NCI-H69 (cell line): Measurements from ENCODE around the gene PIPOX.

Experiments used
- DNase-seq: peaks from one replicate; lab custom pipeline; 2025; lab: John Stamatoyannopoulos, UW

PIPOX gene

GRCh38 chr17:29019475-29020181 lies 23.3 kb upstream of the PIPOX start:
- peak; percentile 96 for DNase-seq

DNA sequence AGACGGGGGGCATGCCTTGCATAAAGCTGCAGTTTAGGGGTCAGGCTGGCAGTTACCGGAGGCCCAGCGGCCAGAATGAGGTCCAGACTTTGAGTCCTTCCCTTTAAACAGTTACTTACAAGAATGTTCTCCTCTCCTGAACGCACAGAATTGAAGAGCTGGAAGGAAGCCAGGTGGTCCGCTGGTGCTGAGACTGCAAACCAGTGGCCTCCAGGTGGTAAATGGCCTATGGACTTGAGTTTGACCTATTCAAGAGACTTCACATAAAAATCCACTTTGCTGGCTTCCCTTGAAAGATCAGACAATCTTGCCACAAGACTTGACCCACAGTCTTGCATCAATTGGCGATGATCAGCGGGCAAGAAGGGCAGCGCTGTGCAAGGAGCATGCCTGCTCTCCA lies 22.4 kb upstream of the PIPOX start:
- no peak for DNase-seq

DNA sequence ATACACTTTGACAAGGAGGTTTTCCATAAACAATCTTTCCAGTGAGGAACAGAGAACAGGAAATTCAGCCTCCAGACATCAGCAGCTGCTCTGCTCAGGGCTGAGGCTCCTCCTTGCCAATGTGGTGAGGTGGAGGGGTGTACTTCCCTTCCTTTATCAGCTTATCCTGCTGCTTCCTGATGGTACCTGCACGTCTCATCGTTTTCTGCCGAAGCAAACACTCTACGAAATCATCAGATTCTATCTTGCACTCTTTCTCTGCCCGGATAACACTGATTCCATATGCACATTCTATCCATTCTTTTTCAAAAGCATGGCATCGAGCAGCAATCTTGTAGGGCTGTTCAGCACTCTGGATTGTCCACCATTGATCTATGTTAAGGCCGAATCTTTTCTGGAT lies 21.7 kb upstream of the PIPOX start:
- no peak for DNase-seq

- DNase-seq: no peak
Measured at GRCh38 chr17:29022074-29022473, 20.9 kb upstream of the PIPOX start.

- DNase-seq: no peak
Measured at GRCh38 chr17:29024316-29024952, 18.5 kb upstream of the PIPOX start.

GRCh38 chr17:29031488-29031887 lies 11.5 kb upstream of the PIPOX start:
- no peak for DNase-seq

DNA sequence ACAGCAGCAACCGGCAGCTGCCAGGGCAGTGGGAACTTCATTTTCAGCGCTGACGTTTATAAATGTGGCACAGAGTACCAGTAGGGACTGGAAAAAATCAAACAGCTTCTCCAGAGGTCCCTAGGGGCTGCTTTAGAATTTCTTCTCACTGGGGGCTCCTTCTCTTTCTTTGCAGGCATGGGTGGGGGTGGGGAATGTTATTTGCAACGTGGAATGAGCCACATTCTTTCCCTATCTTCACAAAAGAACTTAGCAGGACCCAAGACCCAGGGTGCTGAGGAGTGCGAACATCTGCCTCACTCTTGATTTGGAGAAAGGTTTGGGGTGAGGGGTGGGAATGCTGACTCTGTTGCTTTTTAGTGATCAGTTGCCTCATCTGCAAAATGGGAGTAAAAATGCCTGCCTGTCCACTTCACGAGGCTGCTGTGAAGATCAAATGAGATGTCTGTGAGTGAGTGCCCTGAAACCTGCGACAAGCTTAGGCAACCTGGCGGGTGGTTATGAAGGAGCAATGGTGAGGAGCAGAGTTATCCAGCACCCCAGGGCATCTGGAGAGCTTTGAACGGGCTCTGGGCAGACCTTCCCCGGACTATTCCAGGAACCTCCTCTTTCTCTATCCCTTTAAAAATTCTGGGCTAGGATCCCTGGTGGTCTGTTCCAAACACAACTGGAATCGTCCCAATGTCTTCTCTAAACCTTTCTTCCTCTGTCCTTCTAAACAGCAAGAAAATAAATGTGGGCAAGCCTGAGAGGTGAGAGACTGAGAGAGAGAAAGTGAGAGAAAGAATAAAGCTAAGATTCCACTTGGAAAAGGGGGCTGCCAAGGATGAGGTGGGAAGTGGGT lies 10.7 kb upstream of the PIPOX start:
- DNase-seq: no peak

GRCh38 chr17:29032857-29033197 lies 10.1 kb upstream of the PIPOX start:
- no peak for DNase-seq

- DNase-seq: no peak
Measured at GRCh38 chr17:29034510-29034909, 8.4 kb upstream of the PIPOX start.

DNA sequence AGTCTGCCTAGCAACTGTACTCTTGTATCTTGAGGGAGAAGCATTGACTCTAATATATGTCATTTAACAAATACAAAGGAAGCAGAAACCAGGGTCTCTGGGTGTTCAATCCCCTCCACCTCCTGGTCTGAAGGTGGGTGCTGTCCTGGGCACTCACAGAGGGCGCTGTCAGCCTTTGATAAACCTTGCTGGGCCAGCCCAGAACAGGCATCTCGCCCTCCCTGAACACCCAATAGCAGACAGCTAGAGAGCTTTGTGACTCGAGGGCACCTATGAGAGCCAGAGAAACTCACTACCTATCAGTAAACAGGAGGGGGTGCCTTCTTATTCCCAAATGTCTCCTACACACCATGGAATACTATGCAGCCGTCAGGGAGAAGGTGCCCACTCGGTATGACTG lies 6.4 kb upstream of the PIPOX start:
- no peak for DNase-seq

DNA sequence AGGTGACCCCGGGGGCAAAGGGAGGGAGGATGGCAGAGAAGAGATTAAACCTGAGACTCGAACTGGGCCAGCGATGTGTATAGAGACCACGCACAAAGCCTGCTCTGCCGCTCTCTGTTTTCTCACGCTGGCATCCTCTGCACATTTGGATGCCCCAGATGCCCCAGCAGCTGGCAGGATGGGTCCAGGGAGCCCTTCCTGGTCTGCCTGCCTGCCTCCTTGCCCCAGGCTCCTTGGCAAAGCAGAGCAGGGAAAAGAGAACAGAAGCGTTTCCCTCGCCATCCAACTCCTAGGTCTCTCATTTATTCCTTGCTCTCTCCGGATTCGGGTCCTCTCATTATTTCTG lies 5.2 kb upstream of the PIPOX start:
- no peak for DNase-seq

- DNase-seq: no peak
Measured at GRCh38 chr17:29038085-29038795, 4.7 kb upstream of the PIPOX start.

- no peak for DNase-seq
Measured at GRCh38 chr17:29039764-29040598, 3.0 kb upstream of the PIPOX start.

DNA sequence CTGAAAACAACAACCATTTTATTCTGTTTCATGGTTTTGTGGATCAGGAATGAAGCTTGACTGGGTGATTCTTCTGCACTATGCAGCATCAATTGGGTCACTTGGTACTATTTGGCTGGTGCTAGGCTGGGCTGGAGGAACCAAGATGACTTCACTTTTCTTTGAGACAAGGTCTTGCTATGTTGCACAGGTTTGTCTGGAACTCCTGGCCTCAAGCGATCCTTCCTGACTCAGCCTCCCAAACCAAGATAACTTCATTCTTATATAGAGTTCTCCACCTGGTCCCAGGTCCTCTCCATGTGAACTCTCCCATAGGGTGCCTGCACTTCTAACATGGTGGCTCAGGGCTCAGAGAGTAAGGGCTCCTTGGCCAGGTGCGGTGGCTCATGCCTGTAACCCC lies 1.9 kb upstream of the PIPOX start:
- no peak for DNase-seq

DNA sequence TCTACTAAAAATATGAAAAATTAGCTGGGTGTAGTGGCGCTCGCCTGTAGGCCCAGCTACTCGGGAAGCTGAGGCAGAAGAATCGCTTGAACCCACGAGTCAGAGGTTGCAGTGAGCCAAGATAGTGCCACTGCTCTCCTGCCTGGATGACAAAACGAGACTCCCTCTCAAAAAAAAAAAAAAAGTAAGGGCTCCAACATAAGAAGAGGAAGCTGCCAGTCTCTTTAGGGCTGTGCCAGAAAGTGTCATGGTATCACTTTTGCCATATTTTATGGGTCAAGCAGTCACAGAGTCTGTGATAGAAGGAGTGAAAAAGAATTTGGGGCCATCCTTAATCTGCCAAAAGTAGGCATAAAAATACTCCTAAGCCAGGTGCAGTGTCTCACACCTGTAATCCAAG lies 1.4 kb upstream of the PIPOX start:
- DNase-seq: no peak

GRCh38 chr17:29042026-29042678 lies 789 bp upstream of the PIPOX start:
- DNase-seq: no peak

GRCh38 chr17:29043539-29044145 lies 701 bp downstream of the PIPOX start:
- DNase-seq: peak; percentile 63

- DNase-seq: no peak
Measured at GRCh38 chr17:29045026-29045425, 2.1 kb downstream of the PIPOX start.

DNA sequence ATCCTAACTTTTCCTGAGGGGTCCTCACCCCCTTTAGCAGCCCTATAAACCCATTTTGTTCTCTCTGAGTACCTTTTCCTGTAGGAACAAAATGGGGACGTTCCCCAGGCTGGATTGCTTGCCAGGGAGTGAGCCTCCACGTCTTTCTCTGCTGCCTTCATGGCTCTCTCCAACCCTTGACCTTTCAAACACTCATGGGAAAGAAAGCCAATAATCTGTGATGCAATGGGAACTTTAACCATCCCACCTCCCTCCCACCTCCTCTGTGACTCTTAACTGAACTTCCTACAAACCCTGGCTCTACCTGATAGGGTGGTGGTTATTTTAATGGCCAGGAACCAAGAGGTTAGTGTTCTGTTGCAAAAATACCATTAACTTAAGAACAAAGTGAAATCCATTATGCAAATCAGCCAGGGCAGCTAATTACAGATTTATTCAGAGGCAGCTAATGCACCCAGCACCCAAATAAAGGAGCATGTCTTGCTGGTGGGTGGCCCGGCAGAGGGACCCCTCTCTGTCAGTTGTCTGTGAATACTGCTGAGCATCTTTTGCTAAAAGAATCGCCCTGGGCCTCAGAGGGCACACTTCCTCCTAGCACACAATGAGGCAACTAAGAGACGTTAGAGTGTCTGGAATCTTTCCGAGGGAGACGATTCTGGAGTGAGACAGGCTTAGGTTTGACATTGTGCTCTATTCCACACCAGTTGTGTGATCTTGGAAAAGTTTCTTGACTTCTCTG lies 3.0 kb downstream of the PIPOX start:
- DNase-seq: peak; percentile 64

DNA sequence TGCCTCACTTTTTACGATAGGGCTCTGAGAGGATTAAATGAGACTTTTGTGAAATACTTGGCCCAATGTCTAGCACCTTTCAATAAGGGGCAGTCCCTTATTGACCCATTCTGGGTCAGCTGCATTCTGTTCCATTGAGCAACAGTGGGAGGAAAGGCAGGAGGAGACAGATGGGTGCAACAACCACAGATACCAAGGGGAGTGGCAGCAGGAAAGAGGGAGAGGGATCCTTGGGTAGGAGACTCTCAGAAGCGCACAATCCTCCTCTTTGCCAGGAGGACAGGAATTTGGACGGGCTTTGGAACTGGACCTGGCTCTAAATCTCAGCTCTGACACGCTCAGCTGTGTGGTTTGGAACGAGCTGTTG lies 3.5 kb downstream of the PIPOX start:
- DNase-seq: peak; percentile 28
